H9 (cell line): Measurements from ENCODE around the gene SLC1A4. TPM values are rescaled to one million over a fixed set of nuclear protein-coding genes. Genes with fewer than 3 reads are reported as not detected.

ENCODE experiments used
- DNase-seq: peaks from one replicate; pipeline ENCODE4 v3.0.0-alpha.2; 2017
- H2AFZ ChIP-seq: one replicate; pipeline ENCODE4 v1.6.1; 2013; ENCODE audit warnings: mild to moderate bottlenecking, low read length, control low read depth, moderate library complexity
- H2AK5ac ChIP-seq: 2 replicates; pipeline ENCODE4 v1.6.1; 2013; ENCODE audit warnings: low read length, control low read depth, mixed read lengths; ENCODE audit not compliant: insufficient read length
- H2BK120ac ChIP-seq: one replicate; pipeline ENCODE4 v1.6.1; 2013; ENCODE audit warnings: low read depth, mild to moderate bottlenecking, low read length, control low read depth, inconsistent platforms; ENCODE audit not compliant: poor library complexity, severe bottlenecking
- H2BK12ac ChIP-seq: 2 replicates; pipeline ENCODE4 v1.6.1; 2013; ENCODE audit warnings: low read length, control low read depth, mixed read lengths, low read depth; ENCODE audit not compliant: insufficient read length
- H2BK15ac ChIP-seq: 2 replicates; pipeline ENCODE4 v1.6.1; 2013; ENCODE audit warnings: low read depth, low read length, control low read depth
- H2BK20ac ChIP-seq: one replicate; pipeline ENCODE4 v1.6.1; 2013; ENCODE audit warnings: low read depth, mild to moderate bottlenecking, low read length, control low read depth, inconsistent platforms; ENCODE audit not compliant: poor library complexity, severe bottlenecking
- H2BK5ac ChIP-seq: 2 replicates; pipeline ENCODE4 v1.6.1; 2013; ENCODE audit warnings: low read length, control low read depth, mixed read lengths; ENCODE audit not compliant: insufficient read length
- H3K14ac ChIP-seq: 2 replicates; pipeline ENCODE4 v1.6.1; 2013; ENCODE audit warnings: low read length, control low read depth; ENCODE audit not compliant: insufficient read depth
- H3K18ac ChIP-seq: 2 replicates; pipeline ENCODE4 v1.6.1; 2013; ENCODE audit warnings: low read depth, mild to moderate bottlenecking, mixed read lengths, low read length, control low read depth; ENCODE audit not compliant: insufficient read length
- H3K23ac ChIP-seq: 2 replicates; pipeline ENCODE4 v1.6.1; 2013; ENCODE audit warnings: low read length, control low read depth, mixed read lengths, low read depth; ENCODE audit not compliant: insufficient read length
- H3K23me2 ChIP-seq: 2 replicates; pipeline ENCODE4 v1.6.1; 2013; ENCODE audit warnings: low read depth, mild to moderate bottlenecking, mixed read lengths, low read length, control low read depth; ENCODE audit not compliant: insufficient read length, poor library complexity, severe bottlenecking
- H3K27ac ChIP-seq: 2 replicates; pipeline ENCODE4 v1.5.1; 2013; ENCODE audit warnings: low read length, control low read depth, mixed read lengths, low read depth; ENCODE audit not compliant: insufficient read length
- H3K27me3 ChIP-seq: 2 replicates; pipeline ENCODE4 v1.6.1; 2013; ENCODE audit warnings: low read length, control low read depth, inconsistent platforms; ENCODE audit not compliant: insufficient read depth
- H3K4ac ChIP-seq: 2 replicates; pipeline ENCODE4 v1.6.1; 2013; ENCODE audit warnings: low read depth, mild to moderate bottlenecking, control low read depth, inconsistent platforms, low read length, moderate library complexity
- H3K4me1 ChIP-seq: 2 replicates; pipeline ENCODE4 v1.6.1; 2013; ENCODE audit warnings: low read length, control low read depth, inconsistent platforms; ENCODE audit not compliant: insufficient read depth
- H3K4me2 ChIP-seq: 2 replicates; pipeline ENCODE4 v1.6.1; 2013; ENCODE audit warnings: low read length, control low read depth, mixed read lengths; ENCODE audit not compliant: insufficient read length, insufficient read depth
- H3K56ac ChIP-seq: 2 replicates; pipeline ENCODE4 v1.6.1; 2013; ENCODE audit warnings: low read depth, mild to moderate bottlenecking, mixed read lengths, low read length, control low read depth; ENCODE audit not compliant: insufficient read length
- H3K79me1 ChIP-seq: 2 replicates; pipeline ENCODE4 v1.6.1; 2013; ENCODE audit warnings: low read depth, mild to moderate bottlenecking, moderate library complexity, low read length, control low read depth, inconsistent platforms; ENCODE audit not compliant: insufficient read depth, poor library complexity, severe bottlenecking
- H3K79me2 ChIP-seq: 2 replicates; pipeline ENCODE4 v1.6.1; 2013; ENCODE audit warnings: low read length, control low read depth, inconsistent platforms; ENCODE audit not compliant: insufficient read depth
- H3K9ac ChIP-seq: 2 replicates; pipeline ENCODE4 v1.6.1; 2013; ENCODE audit warnings: low read length, control low read depth, mixed read lengths; ENCODE audit not compliant: insufficient read length; ENCODE audit errors: extremely low read depth
- H3K9me3 ChIP-seq: one replicate; pipeline ENCODE4 v1.6.1; 2013; ENCODE audit warnings: low read depth, low read length, inconsistent platforms; ENCODE audit not compliant: control insufficient read depth
- H3T11ph ChIP-seq: one replicate; pipeline ENCODE4 v1.6.1; 2013; ENCODE audit warnings: mild to moderate bottlenecking, low read length, control low read depth, inconsistent platforms
- H4K20me1 ChIP-seq: one replicate; pipeline ENCODE4 v1.6.1; 2013; ENCODE audit not compliant: control insufficient read depth, insufficient read length, insufficient read depth
- H4K5ac ChIP-seq: 2 replicates; pipeline ENCODE4 v1.6.1; 2013; ENCODE audit warnings: low read depth, mild to moderate bottlenecking, mixed read lengths, low read length, control low read depth; ENCODE audit not compliant: insufficient read length
- H4K8ac ChIP-seq: replicated peaks from 2 replicates; pipeline ENCODE4 v1.6.1; 2013; ENCODE audit warnings: low read length, control low read depth, mixed read lengths, low read depth; ENCODE audit not compliant: insufficient read length
- H4K91ac ChIP-seq: 2 replicates; pipeline ENCODE4 v1.6.1; 2013; ENCODE audit warnings: low read depth, mild to moderate bottlenecking, moderate library complexity, mixed read lengths, low read length, control low read depth; ENCODE audit not compliant: insufficient read length
- H3K27ac Mint-ChIP-seq, 3 experiments: 2 replicates in 2 of 3; 3 replicates in 1 of 3; pipeline ENCODE4 v1.8.0; 2020 to 2021; ENCODE audit warnings: mixed read lengths in 3 of 3, mild to moderate bottlenecking in 1 of 3, moderate library complexity in 1 of 3
- H3K27me3 Mint-ChIP-seq: 2 replicates; pipeline ENCODE4 v1.8.0; 2021; ENCODE audit warnings: low read depth, mild to moderate bottlenecking, moderate library complexity, mixed read lengths
- H3K36me3 Mint-ChIP-seq, 3 experiments: 2 replicates in 2 of 3; 3 replicates in 1 of 3; pipeline ENCODE4 v1.8.0; 2020 to 2021; ENCODE audit warnings: low read depth in 3 of 3, mixed read lengths in 3 of 3; ENCODE audit not compliant: insufficient read depth in 1 of 3
- H3K4me1 Mint-ChIP-seq, 2 experiments: 2 replicates each; pipeline ENCODE4 v1.8.0; 2020; ENCODE audit warnings: mixed read lengths in 2 of 2
- H3K4me3 Mint-ChIP-seq, 2 experiments: 2 replicates in 1 of 2; 3 replicates in 1 of 2; pipeline ENCODE4 v1.8.0; 2020 to 2021; ENCODE audit warnings: mild to moderate bottlenecking in 2 of 2, mixed read lengths in 2 of 2, moderate library complexity in 1 of 2
- H3K9me3 Mint-ChIP-seq, 2 experiments: 2 replicates in 1 of 2; 3 replicates in 1 of 2; pipeline ENCODE4 v1.8.0; 2020; ENCODE audit warnings: mild to moderate bottlenecking in 2 of 2, mixed read lengths in 2 of 2, moderate library complexity in 1 of 2
- WGBS: extraction: QIAGEN DNeasy Blood & Tissue Kit; methylation state at CpG from one replicate; pipeline ENCODE4 v1.1.7; 2013; ENCODE audit warnings: missing lambda C conversion rate, low lambda C conversion rate, mixed read lengths; ENCODE audit not compliant: insufficient read length; ENCODE audit errors: extremely low coverage; 5-methylcytosine and 5-hydroxymethylcytosine counted together
- total RNA-seq: library from RNA; stranded (reverse); gene quantifications from 2 replicates; pipeline ENCODE4 v1.2.1, GENCODE V29; 2021
- TF ChIP-seq, protein P1 (sequence below): fragments of 200-600 bp; sonication (generic); conservative IDR thresholded peaks from 3 replicates; pipeline ENCODE4 v1.8.0; 2021; ENCODE audit warnings: antibody characterized with exemption, mild to moderate bottlenecking

SLC1A4 gene
- total RNA-seq, 1 experiment from 2014 or later: 1.9 TPM

DNA sequence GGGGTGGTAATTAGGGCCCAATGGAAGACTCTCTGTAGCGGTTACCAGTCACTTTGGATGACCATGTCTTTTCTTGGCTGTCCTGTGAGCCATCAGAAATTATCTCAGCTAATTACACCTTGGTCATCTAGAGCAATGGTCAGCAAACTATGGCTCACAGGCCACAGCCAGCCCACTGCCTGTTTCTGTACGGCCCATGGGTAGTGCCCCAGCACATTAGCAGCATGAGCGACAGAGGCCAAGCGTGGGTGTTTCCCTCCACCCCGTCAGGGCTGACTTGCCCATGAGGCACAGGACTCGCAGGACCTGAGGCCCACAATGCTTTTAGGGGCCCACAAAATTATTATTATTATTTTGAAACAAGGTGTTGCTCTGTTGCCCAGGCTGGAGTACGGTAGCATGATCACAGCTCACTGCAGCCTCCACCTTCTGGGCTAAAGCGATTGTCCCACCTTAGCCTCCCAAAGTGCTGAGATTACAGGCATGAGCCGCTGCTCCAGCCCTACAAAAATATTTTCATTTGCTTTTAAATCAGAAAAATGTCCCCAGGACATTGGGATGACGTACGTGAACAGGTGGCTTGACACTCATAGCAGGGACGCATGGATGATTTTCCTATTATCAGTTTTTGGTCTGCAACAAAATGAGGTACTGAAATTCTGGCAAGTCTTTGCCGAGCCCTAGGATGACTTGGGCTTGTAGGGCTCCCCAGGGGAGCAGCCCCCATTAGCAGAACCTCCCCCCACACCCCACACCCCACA, 37.7 kb downstream of the SLC1A4 start:
- H3K4me1 ChIP-seq: peaks cover 8% of the 10 kb centered on the region
- H3K14ac ChIP-seq: no peak overlapping the region
- Mint-ChIP-seq H3K4me1 (peaks cover 18 to 19% of the 10 kb centered on the region in 2 experiments), H3K36me3 (no peaks in the 10 kb centered on the region; a peak in 1 of 7 replicates), H3K27ac (no peak overlapping the region), H3K4me3 (no peak overlapping the region), H3K9me3 (no peaks in the 10 kb centered on the region), H3K27me3 (peaks cover 2% of the 10 kb centered on the region; the same call in 1 of the 2 replicates)
- no peak overlapping the region for H3K56ac ChIP-seq
- no peak overlapping the region for H3K27ac ChIP-seq
- H3K9ac ChIP-seq: no peak overlapping the region
- no peak for DNase-seq
- no peaks in the 10 kb centered on the region for H3K9me3 ChIP-seq
- H3K79me1 ChIP-seq: no peaks in the 10 kb centered on the region
- no peaks in the 10 kb centered on the region for H4K20me1 ChIP-seq
- no peak overlapping the region for H4K5ac ChIP-seq
- H2BK5ac ChIP-seq: no peak overlapping the region
- no peak overlapping the region for H2BK15ac ChIP-seq
- H3K23ac ChIP-seq: no peak overlapping the region
- no peak overlapping the region for H3K4me2 ChIP-seq
- H2BK120ac ChIP-seq: no peak overlapping the region
- H4K91ac ChIP-seq: no peak overlapping the region
- no peak overlapping the region for H2AK5ac ChIP-seq
- no peak overlapping the region for H2AFZ ChIP-seq
- H3K23me2 ChIP-seq: no peaks in the 10 kb centered on the region
- H3K27me3 ChIP-seq: no peaks in the 10 kb centered on the region
- no peak overlapping the region for H2BK20ac ChIP-seq
- H4K8ac ChIP-seq: no peak overlapping the region
- H3K79me2 ChIP-seq: no peaks in the 10 kb centered on the region
- no peak overlapping the region for H3K18ac ChIP-seq
- no peak overlapping the region for H3K4ac ChIP-seq
- no peak overlapping the region for H2BK12ac ChIP-seq
- H3T11ph ChIP-seq: no peak overlapping the region
- no CpG with 5 or more reads among the region's 13 CpGs for WGBS
- TF ChIP-seq, protein P1, sequence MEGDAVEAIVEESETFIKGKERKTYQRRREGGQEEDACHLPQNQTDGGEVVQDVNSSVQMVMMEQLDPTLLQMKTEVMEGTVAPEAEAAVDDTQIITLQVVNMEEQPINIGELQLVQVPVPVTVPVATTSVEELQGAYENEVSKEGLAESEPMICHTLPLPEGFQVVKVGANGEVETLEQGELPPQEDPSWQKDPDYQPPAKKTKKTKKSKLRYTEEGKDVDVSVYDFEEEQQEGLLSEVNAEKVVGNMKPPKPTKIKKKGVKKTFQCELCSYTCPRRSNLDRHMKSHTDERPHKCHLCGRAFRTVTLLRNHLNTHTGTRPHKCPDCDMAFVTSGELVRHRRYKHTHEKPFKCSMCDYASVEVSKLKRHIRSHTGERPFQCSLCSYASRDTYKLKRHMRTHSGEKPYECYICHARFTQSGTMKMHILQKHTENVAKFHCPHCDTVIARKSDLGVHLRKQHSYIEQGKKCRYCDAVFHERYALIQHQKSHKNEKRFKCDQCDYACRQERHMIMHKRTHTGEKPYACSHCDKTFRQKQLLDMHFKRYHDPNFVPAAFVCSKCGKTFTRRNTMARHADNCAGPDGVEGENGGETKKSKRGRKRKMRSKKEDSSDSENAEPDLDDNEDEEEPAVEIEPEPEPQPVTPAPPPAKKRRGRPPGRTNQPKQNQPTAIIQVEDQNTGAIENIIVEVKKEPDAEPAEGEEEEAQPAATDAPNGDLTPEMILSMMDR: no peak
